Measurements from ENCODE around the gene IL20.

DNA sequence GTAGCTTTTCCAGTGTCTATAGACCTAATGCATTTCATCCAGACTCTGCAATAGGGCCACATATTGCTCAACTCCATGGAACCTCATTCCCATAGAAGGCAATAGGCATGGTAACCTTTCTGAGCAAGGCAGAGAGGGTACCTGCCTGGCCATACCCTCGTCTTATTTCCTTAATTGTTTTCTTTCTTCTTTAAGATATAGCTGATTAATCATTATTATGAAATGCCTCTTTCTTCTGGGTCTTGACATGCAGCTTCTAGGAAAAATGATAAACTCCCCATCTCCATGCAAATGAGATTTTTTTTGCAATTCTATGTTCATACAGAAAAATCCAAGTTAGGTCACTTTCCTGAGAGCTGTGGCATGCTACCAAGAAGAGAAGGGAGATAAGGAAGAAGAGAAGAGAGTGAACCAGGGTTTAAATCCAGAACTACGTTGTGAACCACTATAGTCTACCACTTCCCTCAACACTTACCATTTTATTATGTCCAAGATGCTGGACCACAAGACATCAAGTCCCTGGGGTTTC, 33.0 kb upstream of the IL20 start:
- TF ChIP-seq, protein P1, sequence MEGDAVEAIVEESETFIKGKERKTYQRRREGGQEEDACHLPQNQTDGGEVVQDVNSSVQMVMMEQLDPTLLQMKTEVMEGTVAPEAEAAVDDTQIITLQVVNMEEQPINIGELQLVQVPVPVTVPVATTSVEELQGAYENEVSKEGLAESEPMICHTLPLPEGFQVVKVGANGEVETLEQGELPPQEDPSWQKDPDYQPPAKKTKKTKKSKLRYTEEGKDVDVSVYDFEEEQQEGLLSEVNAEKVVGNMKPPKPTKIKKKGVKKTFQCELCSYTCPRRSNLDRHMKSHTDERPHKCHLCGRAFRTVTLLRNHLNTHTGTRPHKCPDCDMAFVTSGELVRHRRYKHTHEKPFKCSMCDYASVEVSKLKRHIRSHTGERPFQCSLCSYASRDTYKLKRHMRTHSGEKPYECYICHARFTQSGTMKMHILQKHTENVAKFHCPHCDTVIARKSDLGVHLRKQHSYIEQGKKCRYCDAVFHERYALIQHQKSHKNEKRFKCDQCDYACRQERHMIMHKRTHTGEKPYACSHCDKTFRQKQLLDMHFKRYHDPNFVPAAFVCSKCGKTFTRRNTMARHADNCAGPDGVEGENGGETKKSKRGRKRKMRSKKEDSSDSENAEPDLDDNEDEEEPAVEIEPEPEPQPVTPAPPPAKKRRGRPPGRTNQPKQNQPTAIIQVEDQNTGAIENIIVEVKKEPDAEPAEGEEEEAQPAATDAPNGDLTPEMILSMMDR (conservative IDR thresholded peaks at IDR 0.05; ENCODE audit: low read length), result no peak
- TF ChIP-seq EZH2phosphoT487 (IDR thresholded peaks at IDR 0.05; ENCODE audit: borderline replicate concordance, low read depth, low read length), result no peak

All from OCI-LY7 (cell line).